Non-pigmented ciliary epithelial cell (primary cell): ENCODE measurements around the gene FAM210A.

Experiments
- DNase-seq: peaks from one replicate; pipeline ENCODE4 v3.0.0-alpha.2; 2010; ENCODE audit warnings: low read depth

The FAM210A gene

GRCh38 chr18:13645093-13645492, 81.3 kb downstream of the FAM210A start:
- no peak for DNase-seq

DNA sequence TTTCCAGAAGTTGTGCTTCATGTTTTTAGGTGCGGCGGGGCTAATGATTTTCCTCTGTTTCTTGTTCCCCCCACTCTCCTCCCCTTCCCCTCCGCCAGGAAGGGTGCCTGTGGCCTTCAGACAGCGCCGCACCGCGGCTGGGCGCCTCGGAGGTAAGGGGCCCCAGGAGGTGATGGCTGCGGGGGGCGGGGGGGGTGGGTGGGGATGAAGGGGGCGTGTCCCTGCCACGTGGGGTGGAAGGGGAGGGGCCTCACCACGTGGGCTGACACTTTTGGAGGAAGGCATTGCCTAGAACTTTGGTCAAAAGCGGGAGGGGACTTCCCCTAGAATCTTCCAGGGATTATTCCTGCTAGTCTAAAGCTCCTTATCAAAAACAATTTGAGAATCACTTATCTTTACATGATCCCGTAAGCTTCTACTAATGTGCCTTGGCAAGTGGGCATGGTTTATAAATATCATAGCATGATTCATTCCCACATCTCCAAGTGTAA, 83.1 kb downstream of the FAM210A start:
- DNase-seq = no peak

DNA sequence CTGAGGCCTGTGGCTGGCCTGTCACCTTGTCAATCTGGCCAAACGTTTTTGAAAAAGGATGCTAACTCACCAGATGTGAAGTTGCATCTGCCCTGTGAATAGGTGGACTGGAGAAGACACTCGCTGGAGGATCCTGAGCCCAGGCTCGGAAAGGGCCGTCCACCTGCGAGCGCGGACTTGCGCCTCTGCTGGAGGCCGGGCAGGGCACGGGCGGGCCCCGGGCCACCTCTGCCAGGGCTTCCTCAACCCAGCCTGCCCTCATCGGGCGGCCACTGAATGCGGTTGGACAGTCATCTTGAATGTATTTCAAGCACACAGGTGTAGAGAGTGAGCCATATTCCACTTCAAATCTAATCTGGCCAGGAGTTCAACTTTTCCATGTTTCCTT, 83.9 kb downstream of the FAM210A start:
- DNase-seq = no peak

GRCh38 chr18:13641551-13642439, 84.6 kb downstream of the FAM210A start:
- DNase-seq = no peak

DNA sequence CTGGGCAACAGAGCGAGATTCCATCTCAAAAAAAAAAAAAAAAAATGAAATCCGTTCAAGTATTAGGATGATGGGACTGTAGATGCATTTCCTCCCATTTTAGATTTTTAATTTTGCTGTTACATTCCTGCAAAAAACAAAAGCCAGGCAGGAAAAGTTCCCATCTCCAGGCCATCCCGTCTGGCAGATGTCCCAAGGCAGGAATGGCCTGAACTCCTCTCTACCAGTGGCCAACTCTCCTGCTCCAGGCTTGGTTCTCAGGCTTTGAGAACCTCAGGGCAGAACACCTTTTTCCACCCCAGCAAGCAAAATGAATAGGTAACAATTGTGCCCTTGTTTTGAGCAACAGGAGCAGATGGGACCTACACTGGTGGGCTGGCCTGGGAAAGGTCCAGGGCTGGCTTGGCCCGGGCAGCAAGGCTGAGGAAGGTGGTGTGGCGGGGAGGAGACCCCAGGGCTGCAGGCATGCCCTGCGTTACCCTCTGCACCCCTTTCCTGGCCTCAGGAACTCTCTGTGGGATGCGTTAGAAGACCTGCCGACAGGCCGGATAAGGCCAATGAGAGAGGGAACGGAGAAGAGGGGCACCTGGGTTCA, 86.0 kb downstream of the FAM210A start:
- no peak for DNase-seq

GRCh38 chr18:13638719-13639595, 87.4 kb downstream of the FAM210A start:
- no peak for DNase-seq

DNA sequence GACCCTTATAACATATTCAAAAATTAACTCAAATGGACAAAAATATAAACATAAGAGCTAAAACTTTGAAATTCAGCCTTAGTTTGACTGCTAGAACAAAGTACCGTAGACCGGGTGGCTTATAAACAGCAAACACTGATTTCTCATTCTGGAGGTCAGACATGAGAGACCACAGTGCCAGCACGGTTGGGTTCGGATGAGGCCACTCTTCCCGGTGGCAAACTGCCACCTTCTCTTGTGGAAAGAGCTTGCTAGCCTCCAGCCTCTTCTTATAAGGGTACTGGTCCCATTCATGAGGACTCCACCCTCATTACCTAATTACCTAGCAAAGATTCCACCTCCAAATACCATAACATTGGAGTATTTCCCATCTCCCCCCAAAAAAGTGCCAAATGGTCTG, 91.3 kb downstream of the FAM210A start:
- DNase-seq = no peak

DNA sequence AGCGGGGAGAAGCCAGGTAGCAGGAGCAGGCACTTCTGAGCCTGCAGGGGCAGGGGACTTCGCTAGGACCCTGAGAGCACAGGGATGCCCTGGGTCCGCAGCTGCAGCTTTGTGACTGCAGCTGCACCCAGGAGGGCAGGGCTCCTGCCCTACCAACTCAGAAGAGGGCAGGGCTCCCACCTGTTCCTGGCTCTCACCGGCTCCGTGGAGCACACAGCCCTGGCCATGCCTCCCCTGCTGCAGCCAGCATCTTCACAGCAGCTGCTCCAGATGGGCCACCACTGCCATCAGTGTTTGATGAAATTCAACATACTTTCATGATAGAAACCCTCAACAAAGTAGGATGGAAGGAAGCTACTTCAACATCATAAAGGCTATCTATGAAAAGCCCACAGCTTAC, 92.7 kb downstream of the FAM210A start:
- no peak for DNase-seq

- DNase-seq = no peak
These were observed 95.6 kb downstream of the FAM210A start for GRCh38 chr18:13630716-13631268.

DNA sequence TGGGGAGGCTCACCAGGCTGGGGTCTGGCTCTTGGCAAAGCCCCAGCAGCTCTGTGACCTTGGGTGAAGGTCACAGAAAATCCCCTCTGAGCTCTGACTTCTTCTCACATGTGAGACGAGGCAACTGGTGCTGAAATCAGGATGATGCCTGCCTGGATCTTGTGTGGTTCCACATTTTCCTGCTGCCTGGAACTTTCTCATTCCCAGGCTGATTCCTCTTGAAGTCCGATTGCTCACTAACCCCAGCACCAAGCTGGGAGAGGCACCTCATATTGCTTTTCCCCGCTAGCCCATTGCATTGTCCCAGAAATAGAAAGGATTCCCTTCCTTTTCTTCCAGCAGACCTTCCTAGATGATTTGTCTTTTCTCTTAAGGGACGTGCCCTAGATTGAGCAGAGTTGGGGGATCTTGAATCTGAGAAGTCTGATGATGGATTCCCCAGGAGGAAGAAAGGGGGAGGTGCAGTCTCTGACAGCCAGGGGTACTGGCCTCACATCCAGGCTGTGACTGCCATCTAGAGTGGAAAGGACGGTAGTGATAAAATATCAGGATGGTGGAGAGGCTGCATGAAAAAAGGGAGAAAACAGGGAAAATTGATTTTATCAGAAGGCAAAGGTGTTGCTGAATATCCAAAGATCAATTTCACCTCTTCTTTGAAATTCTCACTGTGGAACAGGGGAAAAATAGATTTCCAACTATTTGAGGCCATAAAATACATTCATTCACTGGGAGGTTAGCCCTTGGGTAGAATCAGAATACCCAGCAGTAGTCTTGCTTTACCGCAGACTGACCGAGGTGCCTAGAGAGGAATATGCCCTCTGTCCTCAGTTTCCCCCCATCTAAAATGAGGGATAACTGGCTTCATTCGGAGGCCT, 96.3 kb downstream of the FAM210A start:
- peak; percentile 22 for DNase-seq

DNA sequence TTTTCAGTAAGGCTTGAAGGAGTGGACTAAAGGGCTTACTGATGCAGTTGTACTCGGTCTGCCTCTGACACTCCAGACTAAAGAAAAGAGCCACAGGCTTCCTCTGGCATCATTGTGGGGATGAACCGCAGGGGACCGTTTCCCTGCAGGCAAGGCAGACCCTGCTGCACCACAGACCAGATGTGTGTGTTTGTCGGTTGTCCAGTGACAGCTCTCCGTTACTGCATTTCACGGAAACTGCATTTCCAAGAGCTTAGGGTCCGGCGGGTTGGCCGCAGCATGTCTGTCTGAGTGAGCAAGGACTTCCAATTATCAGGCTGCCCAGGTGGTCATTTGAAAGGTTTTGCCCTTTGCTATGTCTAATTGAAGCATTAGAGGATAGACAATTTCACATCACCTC, 98.1 kb downstream of the FAM210A start:
- DNase-seq = no peak

GRCh38 chr18:13627639-13628038, 98.7 kb downstream of the FAM210A start:
- no peak for DNase-seq

- DNase-seq = no peak
These were observed 99.8 kb downstream of the FAM210A start for GRCh38 chr18:13626544-13626908.

DNA sequence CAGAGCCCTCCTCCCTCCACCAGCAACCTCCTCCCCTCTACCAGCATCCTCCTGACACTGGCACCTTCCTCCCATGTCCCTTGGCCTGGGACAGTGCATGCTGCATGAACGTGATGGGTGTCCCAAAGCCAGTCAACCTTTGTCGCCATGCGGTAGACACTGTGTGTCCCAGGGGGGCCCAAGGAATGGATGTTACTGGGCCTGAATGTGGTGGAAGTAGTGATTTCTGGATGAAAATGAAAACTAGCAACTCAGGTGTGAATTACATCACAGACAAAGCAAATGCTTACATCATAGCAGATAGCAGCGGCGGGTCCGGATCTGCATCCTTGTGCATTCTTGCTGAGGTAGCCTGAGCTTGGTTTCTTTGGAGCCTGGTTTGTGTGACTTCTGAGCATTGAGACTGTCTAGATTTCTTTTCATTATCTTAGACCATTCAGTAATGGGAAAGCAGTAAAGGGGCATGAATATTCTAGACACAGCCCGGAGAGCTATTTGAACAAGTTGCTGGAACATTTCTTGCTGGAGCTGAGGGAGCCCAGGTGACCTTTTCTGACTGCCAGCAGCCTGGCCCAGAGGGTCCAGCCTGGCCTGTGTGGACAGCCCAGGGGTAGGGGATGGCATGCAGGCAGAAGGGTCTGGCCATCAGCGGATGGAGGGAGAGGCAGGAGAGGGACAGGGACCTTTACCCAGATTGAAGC, 100.4 kb downstream of the FAM210A start:
- DNase-seq = no peak

GRCh38 chr18:13625355-13625754, 101.0 kb downstream of the FAM210A start:
- no peak for DNase-seq

GRCh38 chr18:13624563-13625237, 101.7 kb downstream of the FAM210A start:
- no peak for DNase-seq

DNA sequence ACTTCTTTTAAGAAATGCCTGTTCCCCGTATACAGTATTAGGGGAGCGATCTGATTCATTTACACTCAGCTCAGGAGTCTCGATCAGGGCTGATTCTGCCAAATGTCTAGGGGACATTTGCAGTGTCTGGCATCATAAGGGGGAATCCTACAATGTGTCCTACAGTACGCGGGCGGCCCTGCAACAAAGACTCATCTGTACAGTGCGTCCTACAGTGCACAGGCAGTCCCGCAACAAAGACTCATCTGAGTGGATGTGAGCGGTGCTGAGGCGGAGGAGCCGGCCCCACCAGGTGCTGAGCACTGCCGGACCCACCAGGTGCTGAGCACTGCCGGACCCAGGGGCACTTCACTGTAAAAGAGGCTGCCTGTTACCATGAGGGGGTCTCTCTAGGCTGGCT, 102.5 kb downstream of the FAM210A start:
- DNase-seq = no peak

GRCh38 chr18:13623348-13623747, 103.0 kb downstream of the FAM210A start:
- no peak for DNase-seq

DNA sequence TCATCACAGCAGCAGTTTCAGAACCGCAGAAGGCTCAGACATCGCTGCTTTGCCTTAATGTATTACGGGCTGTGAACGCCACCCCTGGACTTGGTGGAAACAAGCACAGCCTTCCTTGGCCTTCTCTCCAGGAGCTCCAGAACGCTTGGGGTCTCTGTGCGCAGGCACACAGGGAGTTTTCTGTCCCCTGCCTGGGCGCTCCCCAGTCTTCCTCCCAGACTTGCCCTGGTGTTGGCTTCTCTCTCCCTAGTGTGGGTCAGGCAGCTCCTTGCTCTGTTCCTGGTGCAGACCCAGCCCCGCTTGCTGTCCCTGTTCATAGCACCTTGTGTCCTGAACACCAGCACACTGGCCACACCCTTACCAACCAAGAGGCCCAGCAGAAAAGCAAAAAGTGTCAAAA, 103.6 kb downstream of the FAM210A start:
- DNase-seq = no peak
